Stomach smooth muscle (tissue), 2 donors: Measurements from ENCODE around the gene SMYD3.
A peak's percentile ranks its signal among the peaks of the same experiment; 100 is the strongest.

ENCODE experiments used
- H3K27ac ChIP-seq: one replicate; pipeline ENCODE4 v1.7.0; 2013; ENCODE audit warnings: mild to moderate bottlenecking, low read length, inconsistent platforms
- H3K27me3 ChIP-seq, 2 donors: one replicate each; pipeline ENCODE4 v1.7.0; 2013; ENCODE audit warnings: low read length in 2 of 2; ENCODE audit not compliant: insufficient read depth in 2 of 2, control insufficient read depth in 1 of 2
- H3K36me3 ChIP-seq, 2 donors: one replicate each; pipeline ENCODE4 v1.7.0; 2013; ENCODE audit warnings: low read length in 2 of 2; ENCODE audit not compliant: control insufficient read depth in 2 of 2, insufficient read depth in 2 of 2
- H3K4me1 ChIP-seq: one replicate; pipeline ENCODE4 v1.7.0; 2013; ENCODE audit warnings: low read length; ENCODE audit not compliant: control insufficient read depth, insufficient read depth
- H3K4me3 ChIP-seq, 2 donors: one replicate each; pipeline ENCODE4 v1.7.0; 2013; ENCODE audit warnings: low read length in 2 of 2
- H3K9ac ChIP-seq, 2 donors: one replicate each; pipeline ENCODE4 v1.7.0; 2013; ENCODE audit warnings: low read length in 2 of 2, mild to moderate bottlenecking in 1 of 2
- H3K9me3 ChIP-seq, 2 donors: one replicate each; pipeline ENCODE4 v1.7.0; 2013; ENCODE audit warnings: low read length in 2 of 2; ENCODE audit not compliant: control insufficient read depth in 2 of 2
- donor health status: healthy.
- donor health status: Pancreatic carcinoma.

Gene SMYD3

GRCh38 chr1:246002725-246003441 is 504.2 kb downstream of the SMYD3 start:
- H3K27ac ChIP-seq, result no peak overlapping the region

GRCh38 chr1:246001837-246002230 is 505.2 kb downstream of the SMYD3 start:
- Histone ChIP-seq H3K4me1 (peaks cover 6% of the 10 kb centered on the region), H3K9ac (no peak overlapping the region), H3K9me3 (peaks cover 0 to 5% of the 10 kb centered on the region in 2 donors), H3K36me3 (no peaks in the 10 kb centered on the region), H3K27ac (no peak overlapping the region), H3K27me3 (no peaks in the 10 kb centered on the region), H3K4me3 (no peak overlapping the region)

More at GRCh38 chr1:246002725-246003441, 504.2 kb downstream of the SMYD3 start:
- Histone ChIP-seq H3K36me3 (no peaks in the 10 kb centered on the region), H3K4me3 (no peak overlapping the region), H3K9me3 (peaks cover 0 to 5% of the 10 kb centered on the region in 2 donors), H3K4me1 (peaks cover 2% of the 10 kb centered on the region), H3K27me3 (no peaks in the 10 kb centered on the region), H3K9ac (no peak overlapping the region)

- Histone ChIP-seq H3K36me3 (no peaks in the 10 kb centered on the region), H3K27ac (no peak overlapping the region), H3K4me1 (peaks cover 6% of the 10 kb centered on the region), H3K9me3 (peaks cover 0 to 5% of the 10 kb centered on the region in 2 donors), H3K27me3 (no peaks in the 10 kb centered on the region), H3K4me3 (no peak overlapping the region), H3K9ac (no peak overlapping the region)
These were observed 505.8 kb downstream of the SMYD3 start for GRCh38 chr1:246001142-246001836.

GRCh38 chr1:246000638-246001015 is 506.5 kb downstream of the SMYD3 start:
- Histone ChIP-seq H3K36me3 (no peaks in the 10 kb centered on the region), H3K27ac (no peak overlapping the region), H3K9me3 (peaks cover 0 to 5% of the 10 kb centered on the region in 2 donors), H3K9ac (no peak overlapping the region), H3K4me1 (peaks cover 6% of the 10 kb centered on the region), H3K27me3 (no peaks in the 10 kb centered on the region), H3K4me3 (no peak overlapping the region)

- peaks cover 0 to 5% of the 10 kb centered on the region in 2 donors for H3K9me3 ChIP-seq
- no peaks in the 10 kb centered on the region for H3K36me3 ChIP-seq
- no peaks in the 10 kb centered on the region for H3K27me3 ChIP-seq
- no peak overlapping the region for H3K4me3 ChIP-seq
- no peak overlapping the region for H3K9ac ChIP-seq
- H3K27ac ChIP-seq, result no peak overlapping the region
- peaks cover 6% of the 10 kb centered on the region for H3K4me1 ChIP-seq
These were observed 507.1 kb downstream of the SMYD3 start for GRCh38 chr1:245999697-246000637.

DNA sequence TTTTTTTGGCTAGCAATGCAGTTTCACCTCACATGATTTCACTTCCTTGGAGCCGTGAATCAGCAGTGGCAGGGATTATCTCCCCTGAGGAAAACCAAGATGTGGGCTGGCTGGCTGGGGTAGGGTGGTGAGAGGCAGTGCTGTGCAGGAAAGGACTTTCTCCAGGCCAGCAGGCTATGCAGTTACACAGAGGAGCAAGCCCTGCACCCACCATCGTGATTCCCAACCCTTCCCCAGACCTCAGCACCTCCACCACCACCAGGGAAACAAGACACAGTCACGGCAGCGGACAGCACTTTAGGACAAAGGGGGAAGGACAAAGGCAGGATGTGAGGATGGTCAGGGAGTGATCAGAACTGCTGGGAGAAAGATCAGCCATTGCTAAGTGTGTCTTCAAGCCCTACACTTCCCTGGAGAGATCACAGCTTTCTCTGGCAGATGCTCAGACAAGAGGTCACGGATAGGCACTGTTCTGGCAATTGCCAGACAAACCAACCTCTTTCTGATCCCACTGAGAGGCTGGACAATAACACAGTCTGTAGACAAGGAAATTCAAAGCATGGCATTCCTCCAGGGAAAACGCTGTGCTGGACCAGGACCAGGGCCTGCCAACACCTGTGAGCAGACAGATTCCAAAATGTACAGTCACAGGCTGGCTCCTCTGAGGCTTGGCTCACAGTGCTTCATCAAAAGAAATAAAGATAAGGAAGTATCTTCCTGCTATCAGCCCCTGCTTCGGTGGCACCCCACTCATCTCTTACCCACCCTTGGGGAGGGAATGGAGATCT is 509.4 kb downstream of the SMYD3 start:
- Histone ChIP-seq H3K9me3 (peaks cover 0 to 5% of the 10 kb centered on the region in 2 donors), H3K36me3 (no peaks in the 10 kb centered on the region), H3K4me1 (peaks cover 6% of the 10 kb centered on the region), H3K27ac (no peak overlapping the region), H3K27me3 (no peaks in the 10 kb centered on the region), H3K4me3 (peak overlapping the region in 1 of 2 donors; percentile 3), H3K9ac (no peak overlapping the region)

- H3K27ac ChIP-seq, result no peak overlapping the region
These were observed 510.3 kb downstream of the SMYD3 start for GRCh38 chr1:245996811-245997210.

GRCh38 chr1:245995474-245995873 is 511.6 kb downstream of the SMYD3 start:
- peaks cover 6% of the 10 kb centered on the region for H3K4me1 ChIP-seq
- H3K4me3 ChIP-seq, result no peak overlapping the region
- H3K9me3 ChIP-seq, result peaks cover 0 to 5% of the 10 kb centered on the region in 2 donors
- no peak overlapping the region for H3K9ac ChIP-seq
- H3K36me3 ChIP-seq, result no peaks in the 10 kb centered on the region
- H3K27ac ChIP-seq, result no peak overlapping the region
- H3K27me3 ChIP-seq, result no peaks in the 10 kb centered on the region

More at GRCh38 chr1:245996811-245997210, 510.3 kb downstream of the SMYD3 start:
- Histone ChIP-seq H3K9me3 (peaks cover 0 to 5% of the 10 kb centered on the region in 2 donors), H3K9ac (no peak overlapping the region), H3K4me1 (peaks cover 6% of the 10 kb centered on the region), H3K4me3 (no peak overlapping the region), H3K27me3 (no peaks in the 10 kb centered on the region), H3K36me3 (no peaks in the 10 kb centered on the region)

DNA sequence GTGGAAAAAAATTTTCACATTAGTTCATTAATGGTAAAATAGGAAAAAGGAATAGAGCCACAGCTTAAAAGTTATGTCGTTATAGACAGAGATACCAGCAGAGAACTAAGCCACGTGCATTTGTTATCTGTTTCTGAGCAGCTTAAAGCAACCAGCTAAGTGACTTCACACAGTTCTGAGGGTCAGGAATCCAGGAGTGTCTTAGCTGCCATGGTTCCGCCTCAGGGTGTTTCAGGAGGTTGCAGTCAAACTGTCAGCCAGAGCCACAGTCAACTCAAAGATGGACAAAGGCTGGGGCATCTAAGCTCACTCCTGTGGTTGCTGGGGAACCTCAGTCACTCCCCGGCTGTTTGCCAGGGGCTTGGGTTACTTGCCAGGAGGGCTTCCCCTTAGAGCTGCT is 515.8 kb downstream of the SMYD3 start:
- no peaks in the 10 kb centered on the region for H3K9me3 ChIP-seq
- H3K36me3 ChIP-seq, result no peaks in the 10 kb centered on the region
- H3K27me3 ChIP-seq, result no peaks in the 10 kb centered on the region
- H3K9ac ChIP-seq, result no peak overlapping the region
- H3K4me1 ChIP-seq, result no peaks in the 10 kb centered on the region
- H3K27ac ChIP-seq, result no peak overlapping the region
- H3K4me3 ChIP-seq, result no peak overlapping the region
